Activated T-cell treated with anti-CD3 and anti-CD28 coated beads for 24 hours (primary cell): ENCODE measurements around the gene TREML2.
"Not testable (repeated sequence)": the region's sequence is repeated elsewhere in the genome, so short reads cannot be mapped to it uniquely, and the experiment has no call there.

Source experiments
- DNase-seq: peaks from one replicate; pipeline ENCODE4 v3.0.0-alpha.2; 2020; ENCODE audit warnings: low read depth

TREML2 gene

DNA sequence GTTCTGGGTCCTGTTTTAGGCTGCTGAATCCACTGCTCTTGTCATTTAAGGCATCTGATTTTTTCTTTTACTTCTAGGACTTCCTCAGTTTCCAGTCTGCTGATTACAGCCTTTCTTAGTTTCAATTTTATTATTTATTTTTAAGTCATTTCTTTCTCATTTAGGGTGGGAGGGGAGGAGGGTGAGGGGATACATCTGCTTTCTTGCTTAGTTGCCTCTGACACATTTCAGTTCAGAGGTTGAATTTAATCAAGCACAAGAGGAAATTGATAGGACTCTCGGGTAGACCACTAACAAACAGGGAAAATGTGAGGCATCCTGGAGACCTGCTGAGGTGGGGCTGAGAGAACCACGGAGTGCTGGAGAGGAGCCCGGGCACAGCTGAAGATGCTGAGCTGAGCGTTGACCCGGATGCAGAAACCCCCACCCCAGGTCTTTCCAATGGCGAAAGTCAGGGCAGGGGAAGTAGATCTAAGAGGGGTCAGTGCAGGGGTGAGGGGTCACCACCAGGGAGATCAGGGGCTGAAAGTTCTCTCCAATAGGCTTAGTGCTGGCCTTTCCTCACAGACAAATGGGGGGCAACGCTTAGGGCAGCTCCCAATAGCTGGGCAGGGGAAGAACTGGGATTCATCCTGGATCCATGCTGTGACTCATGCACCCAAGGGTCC, 7.6 kb upstream of the TREML2 start:
- no peak for DNase-seq

DNA sequence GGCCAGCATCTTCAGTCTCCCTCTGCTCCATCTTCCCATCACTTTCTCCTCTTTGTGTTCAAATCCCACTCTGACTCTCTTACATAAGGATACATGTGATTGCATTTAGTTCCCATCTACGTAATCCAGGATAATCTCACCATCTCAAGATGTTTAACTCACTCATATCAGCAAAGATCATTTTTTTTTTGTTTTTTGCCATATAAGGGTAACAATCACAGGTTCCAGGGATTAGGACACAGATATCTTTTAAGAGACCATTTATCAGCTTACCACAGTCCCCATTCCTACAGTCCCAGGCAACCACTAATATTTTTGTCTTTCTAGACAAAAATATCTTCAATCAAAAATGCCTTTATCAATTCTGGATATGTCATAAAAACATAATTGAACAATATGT, 3.2 kb upstream of the TREML2 start:
- no peak for DNase-seq

DNA sequence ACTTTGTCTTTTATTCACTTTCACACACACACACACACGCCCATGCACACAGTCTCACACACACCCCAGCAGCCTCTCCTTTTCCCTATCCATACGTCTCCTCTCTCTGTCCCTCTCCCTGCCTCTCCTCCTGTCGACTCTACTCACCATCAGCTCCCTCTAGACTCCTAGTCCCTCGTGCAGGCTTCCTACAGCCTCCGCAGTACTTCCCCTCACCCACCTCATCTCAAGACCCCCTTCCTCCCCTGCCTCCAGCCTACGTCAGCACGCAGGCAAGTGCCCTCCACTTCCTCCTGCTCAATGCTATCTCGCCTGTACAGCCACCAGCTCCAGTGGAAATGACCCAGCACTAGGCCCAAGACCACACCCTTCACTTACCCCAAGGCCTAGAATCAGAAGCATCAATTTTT, 820 bp upstream of the TREML2 start:
- no peak for DNase-seq

DNA sequence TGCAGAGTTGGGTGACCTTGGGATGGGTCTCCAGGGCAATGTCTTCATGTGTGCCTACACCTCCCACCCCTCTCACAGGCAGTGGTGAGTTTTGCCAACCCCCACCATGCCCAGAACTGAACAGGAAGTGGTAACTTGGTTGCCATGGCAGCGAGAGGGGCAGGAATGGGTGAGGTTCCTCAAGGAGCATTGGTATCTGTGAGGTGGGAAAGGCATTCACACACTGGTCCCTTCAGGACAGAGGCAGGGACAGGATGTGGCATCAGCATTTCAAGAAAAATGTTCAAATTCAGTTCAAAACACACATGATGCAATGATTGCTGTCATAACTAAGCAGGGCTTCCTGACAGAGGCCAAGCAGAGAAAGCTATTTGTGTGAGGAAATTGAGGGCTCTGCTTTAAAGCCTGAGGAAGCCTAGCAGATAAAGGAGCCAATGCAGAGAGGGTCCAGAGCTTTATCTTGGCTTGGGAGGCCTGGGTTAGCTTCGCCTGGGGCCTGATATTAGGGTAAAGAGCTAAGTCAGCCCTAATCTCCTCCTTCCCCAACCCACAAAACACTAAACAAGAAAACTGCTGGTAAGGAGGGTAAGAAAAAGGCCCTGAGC, 551 bp downstream of the TREML2 start:
- peak; percentile 25 for DNase-seq

DNA sequence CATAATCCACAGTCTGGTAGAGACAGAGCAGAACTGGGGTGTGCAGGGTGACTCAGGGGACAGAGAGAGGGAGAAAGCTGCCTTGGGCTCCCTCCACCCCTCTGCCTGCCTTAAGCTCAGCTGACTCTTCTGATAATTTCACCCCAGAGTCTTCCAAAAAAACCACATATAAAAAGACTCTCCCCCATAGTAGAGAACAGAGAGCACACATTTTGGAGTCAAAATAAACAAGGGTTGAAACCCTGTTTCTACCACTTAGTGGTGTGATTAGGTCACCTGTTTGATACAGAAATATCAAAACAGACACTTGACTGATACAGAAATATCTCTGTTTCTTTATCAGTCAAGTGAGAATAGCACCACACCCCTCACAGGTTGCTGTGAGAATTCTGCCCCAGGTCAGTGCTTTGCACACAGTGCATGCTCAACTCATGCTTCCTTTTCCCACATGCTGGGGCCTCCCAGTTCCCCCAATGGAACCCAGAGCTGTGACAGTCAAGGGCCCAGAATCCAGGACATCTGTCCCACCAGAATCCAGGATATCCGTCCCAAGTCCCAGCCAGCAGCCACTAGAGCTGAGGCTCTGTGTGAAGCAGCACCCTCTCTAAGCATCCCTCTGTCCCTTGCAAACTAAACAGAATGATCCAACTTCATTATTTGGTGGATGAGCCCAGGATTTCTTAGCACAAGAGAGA, 1.2 kb downstream of the TREML2 start:
- peak; percentile 11 for DNase-seq

DNA sequence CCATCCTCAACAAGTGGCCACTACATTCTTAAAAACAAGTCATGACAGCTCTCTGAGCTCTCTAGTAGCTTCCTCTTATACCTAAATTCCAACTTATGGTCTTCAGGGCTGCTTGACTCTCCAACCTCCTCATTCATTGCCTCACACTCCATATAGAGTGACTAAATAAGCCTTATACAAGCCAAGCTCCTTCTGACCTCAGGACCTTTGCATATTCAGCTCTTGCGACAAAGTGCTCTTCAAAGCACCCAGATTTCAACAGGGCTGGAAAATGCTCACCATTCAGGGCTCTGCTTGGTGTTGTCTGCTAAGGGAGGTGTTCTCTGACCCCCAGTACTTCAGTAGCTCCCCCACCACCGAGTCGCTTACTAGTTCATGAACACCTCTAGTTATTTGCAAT, 3.7 kb downstream of the TREML2 start:
- no peak for DNase-seq

DNA sequence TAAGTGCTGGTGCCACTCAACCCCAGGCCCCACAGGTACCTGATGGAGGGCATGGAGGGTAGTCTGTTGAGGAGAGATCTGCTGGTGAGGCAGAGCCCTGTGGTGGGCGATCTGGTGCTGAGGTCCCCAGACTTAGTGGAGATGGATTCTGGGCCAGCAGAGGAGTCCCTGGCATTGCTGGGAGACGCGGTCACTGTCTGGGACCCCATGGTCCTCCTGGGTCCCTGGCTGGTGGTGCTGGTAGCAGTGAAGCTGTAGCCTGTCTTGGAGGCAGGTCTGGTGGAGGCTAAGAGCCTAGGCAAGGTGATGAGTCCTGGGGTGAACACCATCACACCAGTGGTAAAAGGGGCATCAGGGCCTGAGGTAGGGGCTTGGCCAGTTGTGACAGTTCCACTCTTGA, 6.6 kb downstream of the TREML2 start:
- no peak for DNase-seq

DNA sequence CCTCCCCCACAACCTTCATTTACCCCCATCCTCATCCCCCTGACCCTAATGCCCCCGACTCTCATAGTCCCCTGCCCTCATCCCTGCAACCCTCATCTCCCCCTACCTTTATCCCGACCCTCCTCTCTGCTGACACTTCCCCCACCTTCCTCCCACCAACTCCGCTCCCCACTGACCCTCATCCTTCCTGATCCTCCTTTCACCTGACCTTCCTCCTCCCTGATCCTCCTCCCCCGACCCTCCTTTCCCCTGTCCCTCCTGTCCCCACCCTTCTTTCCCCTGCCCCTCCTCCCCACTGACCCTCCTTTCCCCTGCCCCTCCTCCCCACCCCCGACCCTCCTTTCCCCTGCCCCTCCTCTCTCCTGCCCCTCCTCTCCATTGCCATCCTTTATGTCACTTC, 7.1 kb downstream of the TREML2 start:
- no peak for DNase-seq

DNA sequence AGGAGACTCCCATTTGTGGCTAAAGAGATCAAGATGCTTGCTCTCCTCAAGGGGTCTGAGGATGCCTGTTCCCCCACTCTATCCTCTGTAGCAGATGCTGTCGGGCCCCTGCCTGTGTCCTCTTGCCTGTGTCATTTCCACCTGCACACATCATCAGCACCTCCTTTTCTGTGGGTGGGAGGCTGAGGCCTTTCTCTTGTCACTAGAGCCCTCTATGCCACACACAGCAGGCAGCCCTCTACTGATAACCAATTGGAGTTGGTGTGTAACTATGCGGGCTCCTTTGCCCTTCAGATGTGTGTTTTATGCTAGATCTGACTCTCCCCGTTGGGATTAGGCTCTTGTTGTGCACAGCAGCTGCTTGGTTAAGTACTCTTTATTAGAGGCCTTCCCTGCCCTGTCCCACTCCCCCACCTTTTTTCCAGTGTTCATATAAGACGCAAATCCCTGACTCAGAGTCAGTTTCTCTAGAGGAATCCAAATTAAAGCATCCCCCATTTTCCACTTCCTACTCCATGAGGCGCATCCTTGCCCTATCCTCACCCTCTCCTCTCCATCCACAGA, 7.7 kb downstream of the TREML2 start:
- no peak for DNase-seq

DNA sequence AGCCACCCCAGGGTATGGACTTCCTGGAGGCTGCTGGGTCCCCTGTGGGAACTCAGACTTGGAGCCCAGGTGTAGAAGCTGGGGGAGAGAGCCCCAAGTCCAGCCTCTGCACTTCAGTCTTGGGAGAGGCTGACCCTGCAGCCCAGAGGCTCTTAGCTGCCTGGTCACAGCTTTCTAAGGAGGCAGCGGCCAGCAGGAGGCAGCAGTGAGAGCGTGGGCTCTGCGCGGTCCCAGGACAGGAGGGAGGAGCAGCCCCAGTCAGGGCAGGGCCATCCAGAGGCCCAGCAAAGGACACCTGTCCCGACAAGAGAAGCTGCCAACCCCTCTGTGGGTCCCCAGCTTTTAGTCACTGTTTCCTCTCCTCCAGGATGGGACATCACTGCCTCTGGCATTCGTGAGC, 9.4 kb downstream of the TREML2 start:
- DNase-seq = no peak

DNA sequence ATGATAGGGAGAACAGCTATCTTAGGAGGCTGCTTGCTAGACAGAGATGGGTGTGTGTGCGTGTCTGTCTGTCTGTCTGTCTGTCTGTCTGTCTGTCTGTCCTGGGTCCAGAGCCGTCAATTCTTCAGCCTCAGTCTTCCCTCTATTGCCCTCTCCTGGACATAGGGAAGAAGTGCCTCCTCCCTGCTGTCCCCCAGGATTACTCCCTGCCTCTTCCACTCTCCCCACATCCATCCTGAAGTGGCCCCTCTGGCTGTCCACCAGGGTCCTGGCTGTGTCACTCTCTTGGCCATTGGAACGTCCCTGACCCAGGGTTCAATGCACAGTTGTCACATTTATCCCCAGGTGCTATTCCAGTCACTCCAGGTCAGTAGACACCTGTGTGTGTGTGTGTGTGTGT, 10.2 kb downstream of the TREML2 start:
- no peak for DNase-seq

DNA sequence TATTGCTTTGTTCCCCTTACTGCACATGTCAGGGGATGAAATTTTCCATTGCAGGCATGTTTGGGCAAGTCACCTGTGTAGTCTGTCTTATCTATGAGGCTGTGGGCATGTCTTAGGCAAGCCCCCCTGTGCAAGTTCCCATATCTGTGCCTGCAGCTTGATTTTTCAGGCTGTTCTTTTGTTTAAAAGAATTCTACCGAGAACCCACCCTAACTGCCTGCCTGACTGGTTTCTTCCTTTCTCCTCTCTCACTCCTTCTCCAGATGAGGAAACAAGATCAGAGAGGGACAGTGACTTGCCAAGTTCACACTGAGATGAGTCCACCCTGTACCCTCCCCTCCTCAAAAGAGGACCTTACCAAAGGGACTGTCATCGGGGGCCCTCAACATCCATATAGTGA, 11.0 kb downstream of the TREML2 start:
- DNase-seq = no peak

DNA sequence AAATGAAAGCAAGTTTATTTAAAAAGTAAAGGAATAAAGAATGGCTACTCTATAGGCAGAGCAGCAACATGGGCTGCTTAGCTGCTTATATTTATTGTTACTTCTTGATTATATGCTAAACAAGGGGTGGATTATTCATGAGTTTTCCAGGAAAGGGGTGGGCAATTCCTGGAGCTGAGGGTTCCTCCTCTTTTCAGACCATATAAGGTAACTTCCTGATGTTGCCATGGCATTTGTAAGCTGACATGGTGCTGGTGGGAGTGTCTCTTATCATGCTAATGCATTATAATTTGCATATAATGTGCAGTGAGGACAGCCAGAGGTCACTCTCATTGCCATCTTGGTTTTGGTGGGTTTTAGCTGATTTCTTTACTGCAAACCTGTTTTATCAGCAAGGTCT, 11.9 kb downstream of the TREML2 start:
- DNase-seq = not testable (repeated sequence)

DNA sequence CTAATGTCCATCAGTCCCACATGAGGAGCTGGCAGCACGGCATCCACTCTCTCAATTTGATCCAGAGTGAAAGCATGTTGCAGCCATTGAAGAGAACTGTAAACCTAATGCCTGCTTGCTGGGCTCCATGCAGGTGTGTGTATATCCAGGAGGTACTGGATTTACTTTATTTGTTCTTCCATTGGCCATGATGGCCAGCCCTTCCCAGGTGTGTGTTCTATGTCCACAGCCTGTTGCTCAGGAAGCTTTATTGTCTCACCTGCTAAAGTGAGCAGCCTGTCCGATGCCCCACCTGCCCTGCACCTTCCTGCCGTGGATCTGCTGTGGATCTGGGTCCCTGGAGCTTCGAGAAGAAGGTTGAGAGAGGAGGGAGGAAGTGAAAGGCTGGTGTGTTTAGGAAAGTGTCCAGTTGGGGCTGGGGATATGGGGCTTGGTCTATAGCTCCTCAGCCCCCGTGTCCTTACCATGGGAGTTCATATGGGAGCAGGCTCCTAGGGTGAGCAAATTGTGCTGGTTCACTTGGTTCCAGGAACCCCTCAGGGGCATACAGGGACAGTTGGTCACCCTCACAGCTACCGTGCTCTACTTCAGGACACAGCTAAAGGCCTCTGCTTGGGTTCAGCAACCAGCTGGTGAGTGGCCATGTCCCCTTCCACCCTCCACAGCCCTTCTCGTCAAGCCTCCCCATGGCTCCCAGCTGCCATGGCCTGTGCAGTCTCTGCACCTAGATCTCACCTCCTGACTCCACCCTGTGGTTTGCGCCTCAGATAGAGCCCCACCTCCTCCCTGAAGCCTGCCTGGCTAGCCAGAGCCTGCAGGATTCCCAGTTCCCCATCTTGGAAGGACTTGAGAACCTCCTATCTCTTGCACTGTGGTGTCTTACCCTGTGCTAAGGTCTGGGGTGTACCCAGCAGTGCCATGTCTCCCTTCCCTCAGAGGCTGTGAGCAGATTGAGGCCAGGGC, 12.7 kb downstream of the TREML2 start:
- no peak for DNase-seq

DNA sequence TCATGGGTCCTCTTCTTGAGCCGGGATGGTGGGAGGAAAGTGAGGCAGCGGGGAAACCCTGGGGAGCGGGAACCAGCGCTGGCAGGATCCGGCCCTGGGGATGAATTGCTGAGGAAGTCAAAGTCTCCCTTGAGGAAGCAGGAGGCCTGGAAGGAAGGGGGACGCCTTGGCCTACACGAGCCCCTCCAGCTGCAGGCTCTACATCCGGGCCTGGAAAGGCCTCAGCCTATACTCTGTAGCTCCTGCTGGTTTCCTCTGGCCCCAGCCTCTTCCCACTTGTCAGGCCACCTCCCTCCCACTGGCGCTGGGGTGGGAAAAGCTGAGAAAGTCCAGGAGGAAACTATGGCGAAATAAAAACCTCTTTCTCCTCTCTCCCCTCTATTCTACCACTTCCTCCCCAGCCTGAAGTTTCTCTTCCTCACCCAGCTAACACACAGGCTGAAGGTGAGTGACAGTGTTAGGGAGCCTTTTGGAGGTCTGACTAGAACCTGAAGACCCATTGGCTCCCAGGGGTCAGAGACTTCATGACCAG, 14.9 kb downstream of the TREML2 start:
- no peak for DNase-seq

DNA sequence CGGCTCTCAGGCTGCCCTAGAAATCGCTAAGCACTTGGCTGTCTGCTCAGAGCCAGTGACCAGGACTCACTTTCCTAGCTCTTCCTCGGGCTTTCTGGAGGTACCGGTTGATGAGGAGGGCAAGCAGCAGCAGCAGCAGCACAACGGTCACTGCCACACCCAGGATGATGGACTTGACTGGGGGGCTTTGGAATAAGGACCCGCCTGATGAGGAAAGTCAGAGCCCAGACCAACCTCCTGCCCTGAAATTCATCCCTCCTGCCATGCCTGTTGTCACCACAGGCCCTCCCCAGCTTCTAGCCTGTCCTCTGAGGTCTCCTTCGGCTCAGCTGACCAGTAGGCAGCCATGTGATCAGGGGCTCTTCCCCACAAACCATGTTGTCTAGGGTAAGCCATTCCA, 16.2 kb downstream of the TREML2 start:
- no peak for DNase-seq

DNA sequence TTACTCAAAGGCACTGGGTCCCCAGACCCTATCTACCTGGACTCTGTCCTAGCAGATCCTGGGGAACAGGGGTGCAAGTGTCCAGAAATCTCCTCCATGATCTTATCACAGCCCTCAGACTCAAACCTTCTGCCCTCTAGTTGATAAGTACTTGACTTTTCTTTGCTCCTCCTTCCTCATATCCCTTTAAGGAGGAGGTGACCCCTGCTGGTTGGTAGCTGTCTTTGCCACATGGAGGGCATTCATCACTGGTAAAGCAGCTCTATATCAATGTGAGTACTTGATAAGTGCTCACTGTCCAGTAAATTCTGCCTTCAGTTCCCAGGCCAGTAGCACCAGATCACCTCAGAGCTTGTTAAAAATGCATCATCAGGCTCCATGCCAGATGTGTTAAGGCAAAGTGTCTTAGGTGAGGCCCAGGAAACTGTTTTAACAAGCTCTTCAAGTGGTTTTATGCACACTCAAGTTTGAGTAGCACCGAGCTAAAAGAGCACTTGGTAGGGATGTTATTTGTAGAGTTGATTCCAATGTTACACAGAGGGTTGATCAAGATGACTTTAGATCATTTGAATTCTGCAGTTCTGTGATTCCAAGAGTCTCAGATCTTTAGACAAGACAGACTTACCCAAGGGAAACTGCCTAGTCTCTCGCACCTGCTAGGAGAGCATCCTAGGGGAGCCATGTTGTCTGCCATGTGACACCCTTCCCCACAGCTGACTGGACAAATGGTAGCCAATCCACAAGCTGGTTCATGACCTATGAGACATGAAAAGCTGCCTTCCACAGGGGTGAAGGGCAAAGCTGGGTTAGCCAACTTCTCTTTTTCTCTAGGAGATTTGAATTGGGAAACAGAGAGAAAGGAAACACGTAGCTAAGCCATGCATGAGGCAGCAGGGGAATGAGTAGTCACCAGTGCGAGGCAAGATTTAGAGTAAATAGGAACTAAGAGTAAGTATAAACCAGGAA, 18.6 kb downstream of the TREML2 start:
- peak; percentile 23 for DNase-seq

DNA sequence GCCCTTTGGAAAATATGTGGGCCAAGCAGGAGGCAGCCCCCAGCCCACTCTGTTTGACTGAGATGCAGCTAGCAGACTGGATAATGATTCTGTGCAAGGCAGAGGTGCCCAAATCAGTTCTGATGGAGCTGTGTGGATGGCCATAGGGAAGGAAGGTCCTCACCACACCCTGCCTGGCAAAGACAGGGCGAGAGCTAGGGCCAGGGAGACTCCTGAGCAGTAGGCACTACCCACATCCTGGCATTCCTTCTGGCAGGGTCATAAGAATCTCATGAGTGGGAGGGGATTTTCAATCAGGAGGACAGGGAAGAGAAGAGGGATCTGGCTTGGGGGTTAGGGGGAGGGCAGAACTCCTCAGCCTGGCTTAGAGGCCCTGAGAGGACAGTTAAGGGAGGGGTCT, 19.4 kb downstream of the TREML2 start:
- no peak for DNase-seq

DNA sequence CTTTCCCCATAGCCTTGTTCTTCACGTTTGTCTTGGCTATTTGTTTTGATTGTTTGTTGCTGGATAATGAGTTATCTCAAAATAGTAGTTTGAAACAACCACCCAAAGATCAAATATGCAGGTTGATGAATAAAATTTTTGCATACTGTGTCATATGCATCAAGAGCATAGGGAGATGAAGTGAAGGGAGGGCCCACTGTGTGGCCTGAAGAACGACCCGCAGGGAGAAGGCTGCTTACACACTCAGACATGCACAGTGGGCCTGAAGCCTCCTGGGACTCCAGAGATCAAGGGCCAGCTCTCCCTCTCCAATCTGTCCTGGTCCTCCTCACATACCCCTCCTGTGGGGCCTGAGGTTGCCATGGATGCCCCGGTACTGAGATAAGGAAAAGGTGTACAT, 21.8 kb downstream of the TREML2 start:
- DNase-seq = no peak

DNA sequence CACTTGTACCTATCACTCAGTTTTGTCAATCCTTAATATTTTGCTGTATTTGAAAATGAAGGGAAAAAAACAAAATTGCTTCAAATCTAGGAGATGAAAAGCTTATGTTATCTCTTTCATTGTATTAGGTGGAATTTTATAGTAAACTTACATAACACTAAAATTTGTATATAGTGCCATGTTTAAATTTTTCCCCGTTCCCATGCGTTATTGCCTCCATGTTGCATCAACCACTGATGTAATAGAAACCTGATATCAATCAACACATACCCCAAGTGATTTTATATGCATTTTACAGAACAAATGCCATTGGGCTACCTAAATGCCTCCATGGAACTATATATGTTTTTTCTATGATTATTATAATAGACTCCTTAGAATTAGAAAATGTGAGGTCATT, 23.3 kb downstream of the TREML2 start:
- DNase-seq = no peak

DNA sequence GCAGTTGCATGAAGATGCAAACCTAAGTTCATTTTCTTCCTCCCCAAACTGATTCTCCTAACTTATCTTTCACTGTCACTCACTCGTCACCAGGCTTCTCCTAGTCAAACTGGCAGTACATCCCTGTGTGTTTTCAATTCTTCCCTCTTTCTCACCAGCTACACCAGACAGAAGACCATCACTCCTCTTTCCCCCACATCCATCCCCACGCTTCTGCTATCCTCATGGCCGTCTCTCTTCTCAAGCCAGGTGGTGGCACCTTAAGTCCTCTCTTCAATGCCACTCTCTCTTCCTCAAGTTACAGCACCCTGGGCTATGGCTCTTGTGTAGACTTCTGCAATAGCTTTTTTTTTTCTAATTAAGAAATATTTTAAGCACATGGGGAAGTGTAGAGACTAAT, 23.7 kb downstream of the TREML2 start:
- DNase-seq = no peak
